Heart left ventricle (tissue), 13 donors: ENCODE data around the gene TRPC5OS.

Experiments used
- POLR2A ChIP-seq, 2 donors: fragments of 450-650 bp; IDR thresholded peaks; one replicate each; pipeline ENCODE4 v1.6.1; 2017; ENCODE audit warnings: antibody characterized with exemption in 2 of 2, mild to moderate bottlenecking in 2 of 2, moderate library complexity in 2 of 2
- TF ChIP-seq, protein P1 (sequence below), 12 donors: fragments of 200-600 bp; sonication (generic) in 4 of 12; IDR thresholded peaks; one replicate each; pipeline versions ENCODE4 v1.5.0 to v1.8.0; 2018 to 2022; ENCODE audit warnings: antibody characterized with exemption in 12 of 12, mild to moderate bottlenecking in 5 of 12
- donor health status: ischemic (EF 13 %, LVEDD 7.1; RV severe dilation, severe dysfunction).
- donor health status: DM: no; HTN: yes; CAD: no.
- donor health status: DM: no; HTN: no; CAD: no.
- donor health status: ischemic (EF 25% LVEDD 6.9; RV normal size, moderate dysfunction).
- donor health status: ischemic (EF 25% LVEDD 5.7; RV mildly dilated, moderate dysfunction).
- donor health status: ischemic (EF 35%, LVEDD 5.7; RV mildly dilated, moderate dysfunction).
- donor health status: nonischemic (EF 11% LVEDD 7.7; RV severe dilation, severe dysfunction).
- donor health status: DM: yes; HTN: yes; CAD: no.
- donor health status: PGD.
- donor health status: ischemic (EF 29% LVEDD 5.4; RV normal size, mild dysfunction).
- donor health status: nonischemic (EF 23%, LVEDD 6.1; RV moderate dilation, normal function).

DNA sequence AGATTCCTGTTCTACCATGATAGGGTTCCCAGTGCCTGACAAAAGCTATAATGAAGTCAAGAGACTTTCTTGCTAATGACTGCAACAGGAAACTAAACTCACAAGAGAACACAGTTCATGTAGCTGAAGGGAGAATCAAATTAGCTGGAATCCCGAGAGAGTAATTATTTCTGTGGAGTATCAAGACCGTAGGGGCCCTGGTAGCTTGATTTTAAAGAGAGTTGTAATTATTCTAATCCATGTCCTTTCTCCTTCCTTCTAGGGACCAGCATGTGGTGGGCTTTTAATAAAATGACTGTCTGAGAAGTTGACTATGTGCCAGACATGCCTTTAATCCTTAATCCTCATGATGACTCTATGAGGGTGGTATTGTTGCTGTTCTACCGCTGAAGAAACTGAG is 1.7 kb upstream of the TRPC5OS start:
- TF ChIP-seq, protein P1, sequence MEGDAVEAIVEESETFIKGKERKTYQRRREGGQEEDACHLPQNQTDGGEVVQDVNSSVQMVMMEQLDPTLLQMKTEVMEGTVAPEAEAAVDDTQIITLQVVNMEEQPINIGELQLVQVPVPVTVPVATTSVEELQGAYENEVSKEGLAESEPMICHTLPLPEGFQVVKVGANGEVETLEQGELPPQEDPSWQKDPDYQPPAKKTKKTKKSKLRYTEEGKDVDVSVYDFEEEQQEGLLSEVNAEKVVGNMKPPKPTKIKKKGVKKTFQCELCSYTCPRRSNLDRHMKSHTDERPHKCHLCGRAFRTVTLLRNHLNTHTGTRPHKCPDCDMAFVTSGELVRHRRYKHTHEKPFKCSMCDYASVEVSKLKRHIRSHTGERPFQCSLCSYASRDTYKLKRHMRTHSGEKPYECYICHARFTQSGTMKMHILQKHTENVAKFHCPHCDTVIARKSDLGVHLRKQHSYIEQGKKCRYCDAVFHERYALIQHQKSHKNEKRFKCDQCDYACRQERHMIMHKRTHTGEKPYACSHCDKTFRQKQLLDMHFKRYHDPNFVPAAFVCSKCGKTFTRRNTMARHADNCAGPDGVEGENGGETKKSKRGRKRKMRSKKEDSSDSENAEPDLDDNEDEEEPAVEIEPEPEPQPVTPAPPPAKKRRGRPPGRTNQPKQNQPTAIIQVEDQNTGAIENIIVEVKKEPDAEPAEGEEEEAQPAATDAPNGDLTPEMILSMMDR (IDR thresholded peaks at IDR 0.05): no peak
- no peak for TF ChIP-seq POLR2A (IDR thresholded peaks at IDR 0.05)
